ENCODE measurements around the gene ENTREP3. TPM values are rescaled to one million over a fixed set of nuclear protein-coding genes. Genes with fewer than 3 reads are reported as not detected.
"Not testable (repeated sequence)": the region's sequence is repeated elsewhere in the genome, so short reads cannot be mapped to it uniquely, and the experiment has no call there.

ENTREP3 gene
- total RNA-seq, 1 donor from 2014 or later = 2.1 TPM

DNA sequence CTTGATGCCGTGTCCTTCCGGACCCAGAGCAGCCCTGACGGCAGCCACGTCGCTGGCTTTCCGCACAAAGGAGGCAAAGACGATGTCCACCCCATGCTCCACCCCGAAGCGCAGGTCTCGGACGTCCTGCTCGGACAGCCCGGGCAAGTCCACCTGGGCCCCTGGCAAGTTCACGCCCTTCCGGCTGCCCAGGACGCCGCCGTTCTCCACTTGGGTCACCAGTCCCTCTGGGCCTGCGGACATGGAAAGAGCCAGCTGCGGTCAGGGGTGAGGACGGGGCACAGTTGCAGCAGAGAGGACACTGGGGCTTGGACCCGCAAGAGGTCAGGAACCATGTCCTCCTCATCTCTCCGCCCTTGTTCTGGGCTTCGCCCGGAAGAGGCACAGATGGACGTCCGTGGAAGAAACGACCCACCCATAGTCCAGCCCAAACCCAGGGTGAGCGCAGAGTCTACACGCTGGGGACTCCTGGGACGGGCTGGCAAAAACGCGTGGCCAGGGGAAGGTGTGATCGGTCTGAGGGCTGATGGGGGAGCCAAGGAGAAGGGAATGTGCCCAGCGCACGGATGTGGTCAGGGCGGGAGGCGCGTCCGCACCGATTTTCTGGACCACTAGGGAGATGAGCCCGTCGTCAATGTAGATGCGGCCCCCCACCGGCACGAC, 39.4 kb upstream of the ENTREP3 start:
- Histone ChIP-seq H3K27me3 (ENCODE audit: control insufficient read depth in 3 of 3, insufficient read depth in 3 of 3, low read length in 3 of 3) (peaks cover 27 to 37% (median 29%) of the 10 kb centered on the region in 3 donors), H3K27ac (ENCODE audit: low read depth, low read length) (no peak overlapping the region), H3K4me1 (ENCODE audit: control insufficient read depth in 3 of 3, insufficient read depth in 3 of 3, low read length in 3 of 3) (peaks cover 4 to 16% (median 8%) of the 10 kb centered on the region in 3 donors), H3K4me3 (ENCODE audit: low read length in 3 of 3) (peak overlapping the region in 1 of 3 donors; percentile 13), H3K9ac (ENCODE audit: low read depth in 1 of 3, low read length in 3 of 3) (no peak overlapping the region), H3K9me3 (ENCODE audit: control insufficient read depth in 3 of 3, low read length in 3 of 3) (no peaks in the 10 kb centered on the region), H3K36me3 (ENCODE audit: control insufficient read depth in 3 of 3, insufficient read depth in 3 of 3, low read length in 3 of 3) (no peaks in the 10 kb centered on the region)

DNA sequence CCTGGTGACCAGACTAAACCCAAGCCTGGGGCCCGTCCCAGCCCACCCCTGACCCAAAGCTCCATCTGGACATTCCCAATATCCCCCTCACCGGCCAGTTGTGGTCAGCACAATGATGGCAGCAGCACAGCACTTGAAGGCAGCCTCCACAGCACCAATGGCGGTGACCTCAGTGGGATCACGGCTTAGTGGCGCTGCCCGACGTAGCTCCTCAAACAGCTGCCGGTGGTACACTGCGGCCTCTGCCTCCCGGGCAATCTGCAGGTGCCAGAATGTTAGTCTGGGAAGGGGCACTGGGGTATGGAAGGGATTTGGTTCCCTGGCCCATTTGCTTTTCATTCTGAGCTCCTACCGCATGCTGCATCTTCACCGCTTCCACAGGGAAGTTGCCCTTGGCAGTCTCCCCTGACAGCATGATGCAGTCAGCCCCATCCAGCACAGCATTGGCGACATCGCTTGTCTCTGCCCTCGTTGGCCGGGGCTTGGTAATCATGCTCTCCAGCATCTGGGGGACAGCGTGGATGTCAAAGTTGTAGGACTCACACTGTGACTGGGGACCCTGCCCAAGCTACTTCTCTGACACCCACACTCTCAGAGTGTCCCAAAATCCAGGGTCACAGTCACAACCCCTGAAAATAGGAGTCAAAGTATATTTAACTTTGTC, 37.9 kb upstream of the ENTREP3 start:
- H3K4me1 ChIP-seq (ENCODE audit: control insufficient read depth in 3 of 3, insufficient read depth in 3 of 3, low read length in 3 of 3) = peaks cover 4 to 16% (median 8%) of the 10 kb centered on the region in 3 donors
- peaks cover 27 to 37% (median 29%) of the 10 kb centered on the region in 3 donors for H3K27me3 ChIP-seq (ENCODE audit: control insufficient read depth in 3 of 3, insufficient read depth in 3 of 3, low read length in 3 of 3)
- H3K4me3 ChIP-seq (ENCODE audit: low read length in 3 of 3) = no peak overlapping the region
- H3K9ac ChIP-seq (ENCODE audit: low read depth in 1 of 3, low read length in 3 of 3) = no peak overlapping the region
- no peaks in the 10 kb centered on the region for H3K9me3 ChIP-seq (ENCODE audit: control insufficient read depth in 3 of 3, low read length in 3 of 3)
- no peaks in the 10 kb centered on the region for H3K36me3 ChIP-seq (ENCODE audit: control insufficient read depth in 3 of 3, insufficient read depth in 3 of 3, low read length in 3 of 3)
- H3K27ac ChIP-seq (ENCODE audit: low read depth, low read length) = no peak overlapping the region

DNA sequence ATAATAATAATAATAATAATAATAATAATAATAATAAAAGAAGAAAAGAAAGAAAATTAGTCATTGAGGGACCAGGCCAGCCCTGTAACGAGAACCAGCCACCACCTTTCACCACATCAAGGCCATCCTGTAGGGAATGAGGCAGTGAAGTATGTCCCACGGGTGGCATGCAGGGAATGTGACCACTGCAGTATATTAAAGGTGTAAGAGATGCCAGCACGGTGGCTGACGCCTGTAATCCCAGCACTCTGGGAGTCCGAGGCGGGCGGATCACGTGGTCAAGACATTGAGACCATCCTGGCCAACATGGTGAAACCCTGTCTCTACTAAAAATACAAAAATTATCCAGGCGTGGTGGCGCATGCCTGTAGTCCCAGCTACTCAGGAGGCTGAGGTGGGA, 35.7 kb upstream of the ENTREP3 start:
- H3K4me3 ChIP-seq (ENCODE audit: low read length in 3 of 3); H3K27ac ChIP-seq (ENCODE audit: low read depth, low read length); H3K9ac ChIP-seq (ENCODE audit: low read depth in 1 of 3, low read length in 3 of 3); H3K9me3 ChIP-seq (ENCODE audit: control insufficient read depth in 3 of 3, low read length in 3 of 3); H3K4me1 ChIP-seq (ENCODE audit: control insufficient read depth in 3 of 3, insufficient read depth in 3 of 3, low read length in 3 of 3); H3K36me3 ChIP-seq (ENCODE audit: control insufficient read depth in 3 of 3, insufficient read depth in 3 of 3, low read length in 3 of 3): not testable (repeated sequence)
- H3K27me3 ChIP-seq (ENCODE audit: control insufficient read depth in 3 of 3, insufficient read depth in 3 of 3, low read length in 3 of 3) = peaks cover 23 to 30% (median 26%) of the 10 kb centered on the region in 3 donors

DNA sequence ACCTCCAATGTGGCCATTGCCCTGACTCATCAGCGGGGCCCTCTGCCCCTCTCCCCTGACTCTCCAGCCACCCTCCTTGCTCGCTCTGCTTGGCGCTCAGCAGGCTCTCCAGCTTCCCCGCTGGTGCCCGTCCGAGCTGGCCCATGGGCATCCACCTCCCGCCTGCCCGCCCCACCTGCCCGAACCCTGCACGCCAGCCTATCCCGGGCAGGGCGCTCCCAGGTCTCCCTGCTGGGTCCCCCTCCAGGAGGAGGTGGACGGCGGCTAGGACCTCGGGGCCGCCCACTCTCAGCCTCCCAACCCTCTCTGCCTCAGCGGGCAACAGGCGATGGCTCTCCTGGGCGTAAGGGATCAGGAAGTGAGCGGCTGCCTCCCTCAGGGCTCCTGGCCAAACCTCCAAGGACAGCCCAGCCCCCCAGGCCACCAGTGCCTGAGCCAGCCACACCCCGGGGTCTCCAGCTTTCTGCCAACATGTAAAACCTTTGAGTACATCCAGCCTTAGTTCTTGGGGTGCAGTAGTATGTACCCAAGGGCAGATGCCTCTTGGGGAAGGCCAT, 32.8 kb upstream of the ENTREP3 start:
- no peaks in the 10 kb centered on the region for H3K4me1 ChIP-seq (ENCODE audit: control insufficient read depth in 3 of 3, insufficient read depth in 3 of 3, low read length in 3 of 3)
- H3K27me3 ChIP-seq (ENCODE audit: control insufficient read depth in 3 of 3, insufficient read depth in 3 of 3, low read length in 3 of 3) = peaks cover under 1 to 5% (median 3%) of the 10 kb centered on the region in 3 donors
- no peaks in the 10 kb centered on the region for H3K9me3 ChIP-seq (ENCODE audit: control insufficient read depth in 3 of 3, low read length in 3 of 3)
- peaks cover 0 to 3% (median 0%) of the 10 kb centered on the region in 3 donors for H3K36me3 ChIP-seq (ENCODE audit: control insufficient read depth in 3 of 3, insufficient read depth in 3 of 3, low read length in 3 of 3)
- no peak overlapping the region for H3K4me3 ChIP-seq (ENCODE audit: low read length in 3 of 3)
- H3K9ac ChIP-seq (ENCODE audit: low read depth in 1 of 3, low read length in 3 of 3) = no peak overlapping the region
- no peak overlapping the region for H3K27ac ChIP-seq (ENCODE audit: low read depth, low read length)

DNA sequence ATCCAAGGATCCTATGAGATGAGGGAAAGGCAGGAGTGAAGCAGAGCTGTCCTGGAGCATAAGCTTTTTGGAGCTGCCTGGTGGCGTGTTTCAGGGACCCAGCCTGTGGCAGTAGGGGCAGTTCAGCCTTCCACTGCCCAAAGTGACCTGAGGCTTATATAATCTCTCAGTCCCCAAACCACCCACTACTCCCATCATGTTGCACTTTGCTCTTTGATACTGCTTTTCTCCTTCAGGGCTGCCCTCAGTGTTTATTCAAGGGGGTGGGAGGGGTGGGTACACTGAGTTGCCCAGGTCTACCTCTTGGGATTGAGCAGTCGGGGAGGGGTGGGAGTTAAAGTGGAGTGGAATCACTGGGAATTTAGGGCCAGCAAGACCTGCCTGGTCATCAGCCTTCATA, 31.3 kb upstream of the ENTREP3 start:
- no peaks in the 10 kb centered on the region for H3K4me1 ChIP-seq (ENCODE audit: control insufficient read depth in 3 of 3, insufficient read depth in 3 of 3, low read length in 3 of 3)
- H3K36me3 ChIP-seq (ENCODE audit: control insufficient read depth in 3 of 3, insufficient read depth in 3 of 3, low read length in 3 of 3) = peaks cover 0 to 3% (median 0%) of the 10 kb centered on the region in 3 donors
- no peak overlapping the region for H3K27ac ChIP-seq (ENCODE audit: low read depth, low read length)
- H3K4me3 ChIP-seq (ENCODE audit: low read length in 3 of 3) = no peak overlapping the region
- H3K27me3 ChIP-seq (ENCODE audit: control insufficient read depth in 3 of 3, insufficient read depth in 3 of 3, low read length in 3 of 3) = no peaks in the 10 kb centered on the region
- no peak overlapping the region for H3K9ac ChIP-seq (ENCODE audit: low read depth in 1 of 3, low read length in 3 of 3)
- H3K9me3 ChIP-seq (ENCODE audit: control insufficient read depth in 3 of 3, low read length in 3 of 3) = no peaks in the 10 kb centered on the region

DNA sequence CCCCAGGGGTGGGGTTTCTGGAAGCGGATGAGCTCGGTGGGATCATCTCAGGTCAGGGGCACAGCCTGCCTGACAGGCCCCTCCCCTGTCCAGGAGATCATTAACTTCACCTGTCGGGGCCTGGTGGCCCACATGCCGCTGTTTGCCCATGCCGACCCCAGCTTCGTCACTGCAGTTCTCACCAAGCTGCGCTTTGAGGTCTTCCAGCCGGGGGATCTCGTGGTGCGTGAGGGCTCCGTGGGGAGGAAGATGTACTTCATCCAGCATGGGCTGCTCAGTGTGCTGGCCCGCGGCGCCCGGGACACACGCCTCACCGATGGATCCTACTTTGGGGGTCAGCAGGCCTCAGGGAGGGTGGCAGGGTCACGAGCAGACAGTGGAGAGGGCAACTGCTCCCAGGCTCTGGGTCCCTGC, 30.4 kb upstream of the ENTREP3 start:
- Histone ChIP-seq H3K9me3 (ENCODE audit: control insufficient read depth in 3 of 3, low read length in 3 of 3) (no peaks in the 10 kb centered on the region), H3K4me3 (ENCODE audit: low read length in 3 of 3) (no peak overlapping the region), H3K36me3 (ENCODE audit: control insufficient read depth in 3 of 3, insufficient read depth in 3 of 3, low read length in 3 of 3) (peaks cover 0 to 3% (median 0%) of the 10 kb centered on the region in 3 donors), H3K27me3 (ENCODE audit: control insufficient read depth in 3 of 3, insufficient read depth in 3 of 3, low read length in 3 of 3) (no peaks in the 10 kb centered on the region), H3K27ac (ENCODE audit: low read depth, low read length) (no peak overlapping the region), H3K9ac (ENCODE audit: low read depth in 1 of 3, low read length in 3 of 3) (no peak overlapping the region), H3K4me1 (ENCODE audit: control insufficient read depth in 3 of 3, insufficient read depth in 3 of 3, low read length in 3 of 3) (no peaks in the 10 kb centered on the region)

DNA sequence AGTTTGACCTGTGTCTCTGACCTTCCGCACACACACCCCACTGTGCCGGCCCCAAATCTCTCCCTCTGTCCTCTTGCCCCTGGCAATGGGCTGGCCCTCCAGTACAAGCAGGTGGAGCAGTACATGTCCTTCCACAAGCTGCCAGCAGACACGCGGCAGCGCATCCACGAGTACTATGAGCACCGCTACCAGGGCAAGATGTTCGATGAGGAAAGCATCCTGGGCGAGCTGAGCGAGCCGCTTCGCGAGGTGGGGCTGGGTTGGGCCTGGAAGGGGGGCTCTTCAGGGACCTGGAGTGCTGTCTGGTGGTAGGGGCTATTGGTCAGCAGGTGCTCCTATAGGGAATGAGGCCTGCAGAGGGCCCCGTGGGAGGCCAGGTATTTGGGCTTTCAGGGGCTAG, 29.8 kb upstream of the ENTREP3 start:
- no peaks in the 10 kb centered on the region for H3K9me3 ChIP-seq (ENCODE audit: control insufficient read depth in 3 of 3, low read length in 3 of 3)
- no peak overlapping the region for H3K4me3 ChIP-seq (ENCODE audit: low read length in 3 of 3)
- H3K36me3 ChIP-seq (ENCODE audit: control insufficient read depth in 3 of 3, insufficient read depth in 3 of 3, low read length in 3 of 3) = peaks cover 0 to 3% (median 0%) of the 10 kb centered on the region in 3 donors
- no peaks in the 10 kb centered on the region for H3K4me1 ChIP-seq (ENCODE audit: control insufficient read depth in 3 of 3, insufficient read depth in 3 of 3, low read length in 3 of 3)
- H3K9ac ChIP-seq (ENCODE audit: low read depth in 1 of 3, low read length in 3 of 3) = no peak overlapping the region
- H3K27ac ChIP-seq (ENCODE audit: low read depth, low read length) = no peak overlapping the region
- no peaks in the 10 kb centered on the region for H3K27me3 ChIP-seq (ENCODE audit: control insufficient read depth in 3 of 3, insufficient read depth in 3 of 3, low read length in 3 of 3)

DNA sequence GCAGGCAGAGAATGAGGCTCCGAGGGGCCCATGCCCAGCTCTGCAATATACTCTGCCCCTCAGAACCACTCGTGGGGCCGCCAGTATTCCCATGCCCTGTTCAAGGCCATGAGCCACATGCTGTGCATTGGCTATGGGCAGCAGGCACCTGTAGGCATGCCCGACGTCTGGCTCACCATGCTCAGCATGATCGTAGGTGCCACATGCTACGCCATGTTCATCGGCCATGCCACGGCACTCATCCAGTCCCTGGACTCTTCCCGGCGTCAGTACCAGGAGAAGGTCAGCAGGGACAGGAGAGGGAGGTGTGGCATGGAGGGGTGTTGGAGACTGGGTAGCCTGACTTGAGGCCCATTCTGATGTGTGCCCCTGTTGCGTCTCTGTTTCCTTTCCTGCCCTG, 29.2 kb upstream of the ENTREP3 start:
- H3K4me3 ChIP-seq (ENCODE audit: low read length in 3 of 3) = no peak overlapping the region
- no peak overlapping the region for H3K27ac ChIP-seq (ENCODE audit: low read depth, low read length)
- H3K4me1 ChIP-seq (ENCODE audit: control insufficient read depth in 3 of 3, insufficient read depth in 3 of 3, low read length in 3 of 3) = no peaks in the 10 kb centered on the region
- H3K27me3 ChIP-seq (ENCODE audit: control insufficient read depth in 3 of 3, insufficient read depth in 3 of 3, low read length in 3 of 3) = no peaks in the 10 kb centered on the region
- H3K9me3 ChIP-seq (ENCODE audit: control insufficient read depth in 3 of 3, low read length in 3 of 3) = no peaks in the 10 kb centered on the region
- H3K36me3 ChIP-seq (ENCODE audit: control insufficient read depth in 3 of 3, insufficient read depth in 3 of 3, low read length in 3 of 3) = peaks cover 0 to 3% (median 0%) of the 10 kb centered on the region in 3 donors
- no peak overlapping the region for H3K9ac ChIP-seq (ENCODE audit: low read depth in 1 of 3, low read length in 3 of 3)

DNA sequence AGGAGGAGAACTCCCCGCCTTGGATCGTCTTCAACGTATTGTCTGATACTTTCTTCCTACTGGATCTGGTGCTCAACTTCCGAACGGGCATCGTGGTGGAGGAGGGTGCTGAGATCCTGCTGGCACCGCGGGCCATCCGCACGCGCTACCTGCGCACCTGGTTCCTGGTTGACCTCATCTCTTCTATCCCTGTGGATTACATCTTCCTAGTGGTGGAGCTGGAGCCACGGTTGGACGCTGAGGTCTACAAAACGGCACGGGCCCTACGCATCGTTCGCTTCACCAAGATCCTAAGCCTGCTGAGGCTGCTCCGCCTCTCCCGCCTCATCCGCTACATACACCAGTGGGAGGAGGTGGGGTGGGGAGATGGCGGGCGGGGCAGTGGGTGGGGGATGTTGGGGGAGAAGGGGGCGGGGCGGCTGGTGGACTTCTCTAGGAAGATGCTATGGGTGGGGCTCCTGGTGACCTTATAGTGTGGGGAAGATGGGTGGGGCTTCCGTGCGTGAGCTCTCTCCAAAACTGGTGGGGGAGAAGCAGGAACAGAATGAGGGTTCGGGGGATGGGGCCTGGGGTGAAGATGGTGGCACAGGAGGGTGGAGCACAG, 27.3 kb upstream of the ENTREP3 start:
- H3K27ac ChIP-seq (ENCODE audit: low read depth, low read length) = no peak overlapping the region
- no peak overlapping the region for H3K4me3 ChIP-seq (ENCODE audit: low read length in 3 of 3)
- H3K27me3 ChIP-seq (ENCODE audit: control insufficient read depth in 3 of 3, insufficient read depth in 3 of 3, low read length in 3 of 3) = no peaks in the 10 kb centered on the region
- H3K9me3 ChIP-seq (ENCODE audit: control insufficient read depth in 3 of 3, low read length in 3 of 3) = no peaks in the 10 kb centered on the region
- H3K36me3 ChIP-seq (ENCODE audit: control insufficient read depth in 3 of 3, insufficient read depth in 3 of 3, low read length in 3 of 3) = peaks cover 0 to 3% (median 0%) of the 10 kb centered on the region in 3 donors
- peaks cover 4 to 8% (median 6%) of the 10 kb centered on the region in 3 donors for H3K4me1 ChIP-seq (ENCODE audit: control insufficient read depth in 3 of 3, insufficient read depth in 3 of 3, low read length in 3 of 3)
- H3K9ac ChIP-seq (ENCODE audit: low read depth in 1 of 3, low read length in 3 of 3) = no peak overlapping the region

DNA sequence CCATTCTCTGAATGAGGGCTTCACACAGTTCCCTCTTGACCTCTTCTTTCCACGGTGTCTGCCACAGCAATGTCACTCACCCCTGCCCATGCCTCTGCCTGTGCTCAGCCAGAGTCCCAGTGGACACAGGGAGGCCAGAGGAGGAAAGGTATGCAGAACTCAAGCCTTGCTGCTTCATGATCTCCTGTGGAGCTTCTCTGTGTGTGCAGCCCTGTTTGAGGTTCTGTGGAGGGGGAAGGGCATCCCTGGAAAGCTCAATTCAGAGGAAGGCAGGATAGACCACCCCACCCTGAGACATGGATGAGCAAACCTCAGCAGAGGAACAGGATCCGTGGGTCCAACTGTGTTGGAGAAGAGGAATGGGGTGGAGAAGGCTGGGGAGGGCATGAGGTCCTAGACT, 24.0 kb upstream of the ENTREP3 start:
- H3K27me3 ChIP-seq (ENCODE audit: control insufficient read depth in 3 of 3, insufficient read depth in 3 of 3, low read length in 3 of 3) = no peaks in the 10 kb centered on the region
- H3K9me3 ChIP-seq (ENCODE audit: control insufficient read depth in 3 of 3, low read length in 3 of 3) = no peaks in the 10 kb centered on the region
- H3K9ac ChIP-seq (ENCODE audit: low read depth in 1 of 3, low read length in 3 of 3) = no peak overlapping the region
- H3K36me3 ChIP-seq (ENCODE audit: control insufficient read depth in 3 of 3, insufficient read depth in 3 of 3, low read length in 3 of 3) = no peaks in the 10 kb centered on the region
- peaks cover 13 to 19% (median 19%) of the 10 kb centered on the region in 3 donors for H3K4me1 ChIP-seq (ENCODE audit: control insufficient read depth in 3 of 3, insufficient read depth in 3 of 3, low read length in 3 of 3)
- no peak overlapping the region for H3K4me3 ChIP-seq (ENCODE audit: low read length in 3 of 3)
- H3K27ac ChIP-seq (ENCODE audit: low read depth, low read length) = no peak overlapping the region

Data from skeletal muscle tissue (tissue), 4 donors.